ENCODE results near the gene PUM1. TPM values are rescaled to one million over a fixed set of nuclear protein-coding genes. Genes with fewer than 3 reads are reported as not detected.

Gene PUM1
- total RNA-seq, 1 donor from 2014 or later, result 68.1 TPM

- no peak for DNase-seq
Observed at GRCh38 chr1:30888975-30889374, 176.5 kb downstream of the PUM1 start.

DNA sequence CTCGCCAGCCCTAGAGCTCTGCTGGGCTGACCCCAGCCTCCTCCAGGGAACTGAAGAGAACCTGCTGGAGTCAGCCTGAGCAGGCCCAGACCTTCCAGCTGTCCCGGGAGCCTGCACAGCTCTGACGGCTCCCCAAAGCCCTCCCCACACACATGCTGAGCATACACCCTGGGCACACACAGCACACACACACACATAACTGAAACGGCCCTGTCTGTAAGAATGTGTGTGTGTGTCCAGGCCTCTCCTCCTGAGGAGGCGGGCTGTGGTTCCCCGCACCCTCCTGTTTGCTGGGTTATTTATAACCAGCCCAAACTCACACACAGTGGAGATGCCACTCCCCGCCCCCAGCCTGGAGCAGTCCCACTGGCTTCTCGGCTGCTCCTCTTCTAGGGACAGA lies 177.1 kb downstream of the PUM1 start:
- DNase-seq, result no peak

DNA sequence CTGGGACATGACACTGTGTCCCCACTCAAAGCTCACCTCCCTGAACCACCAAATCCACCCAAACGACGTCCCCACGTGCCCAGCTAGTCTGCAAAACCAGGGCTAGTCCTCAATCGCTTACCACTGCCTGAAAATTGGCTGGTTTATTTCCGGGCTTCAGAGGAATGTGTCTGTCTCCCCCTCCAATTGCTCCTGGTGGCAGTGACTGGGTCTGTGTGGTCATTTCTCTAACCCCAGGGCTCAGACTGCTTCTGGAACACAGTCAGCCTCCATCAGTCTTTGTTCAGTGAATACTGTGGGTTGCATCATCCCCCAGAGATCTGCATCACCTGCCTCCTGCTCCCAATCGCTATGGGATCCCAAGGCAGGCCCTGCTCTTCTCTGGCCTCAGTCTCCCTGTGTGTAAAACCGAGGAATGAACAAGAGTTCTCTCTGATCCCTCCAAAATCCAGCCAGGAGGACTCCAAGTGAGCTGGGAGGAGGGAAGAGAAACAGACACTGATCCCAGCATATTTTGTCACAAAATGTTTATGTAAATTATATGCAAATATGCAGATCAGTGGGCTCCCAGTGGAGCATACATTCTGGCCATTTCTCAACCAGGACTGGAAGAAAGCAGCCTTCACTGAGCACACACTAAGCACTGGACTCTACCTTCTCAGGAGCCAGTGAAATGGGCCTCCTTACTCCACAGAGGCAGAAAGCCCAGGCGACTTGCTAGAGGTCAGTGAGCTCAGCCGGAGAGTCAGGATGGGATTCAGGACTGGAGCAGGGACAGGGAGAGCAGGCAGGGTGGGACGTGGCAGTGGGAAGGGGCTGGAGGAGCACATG lies 177.8 kb downstream of the PUM1 start:
- no peak for DNase-seq

GRCh38 chr1:30886710-30887428 lies 178.6 kb downstream of the PUM1 start:
- DNase-seq, result no peak

DNA sequence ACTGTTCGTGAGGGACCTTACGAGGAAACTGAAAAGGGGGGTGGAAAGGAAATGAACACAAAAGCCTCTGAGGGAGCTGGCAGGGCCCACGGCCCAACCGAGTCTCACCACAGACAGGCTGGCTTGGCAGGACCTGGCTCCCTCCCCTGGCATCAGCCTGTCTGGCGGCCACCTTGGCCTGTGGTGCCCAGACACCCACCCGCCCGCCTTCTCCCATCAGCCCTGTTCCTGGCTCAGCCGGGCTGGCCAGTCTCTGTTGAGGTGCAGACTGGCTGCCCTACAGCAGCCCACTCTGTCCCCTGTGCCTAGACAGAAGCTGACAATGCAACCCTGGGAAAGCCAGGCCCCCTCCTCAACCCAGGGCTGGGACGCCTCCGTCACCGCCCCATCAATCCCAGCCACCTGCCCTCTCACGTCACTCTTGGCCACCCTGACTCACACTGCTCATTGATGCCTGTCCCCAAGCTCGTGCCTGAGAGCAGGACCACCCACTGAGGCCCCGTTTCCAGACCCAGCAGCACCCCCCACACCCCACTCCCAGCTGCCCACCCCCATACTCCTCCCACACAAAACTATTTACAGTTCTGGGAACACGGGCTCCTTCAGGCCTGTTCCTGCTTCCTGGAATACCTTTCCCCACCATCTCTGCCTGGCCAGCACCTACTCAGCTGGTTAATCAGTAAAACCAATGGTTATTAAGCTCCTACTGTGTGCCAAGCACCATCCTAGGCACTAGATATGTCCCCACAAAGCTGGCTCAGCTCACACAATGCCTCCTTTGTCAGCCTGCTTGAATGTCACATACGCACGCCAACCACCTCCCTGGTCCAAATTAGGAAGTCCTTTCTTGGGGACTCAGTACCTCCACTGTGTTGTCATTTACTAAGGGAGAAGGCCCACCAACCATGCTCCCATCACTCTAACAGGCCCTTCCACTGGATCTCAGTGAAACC lies 179.7 kb downstream of the PUM1 start:
- no peak for DNase-seq

DNA sequence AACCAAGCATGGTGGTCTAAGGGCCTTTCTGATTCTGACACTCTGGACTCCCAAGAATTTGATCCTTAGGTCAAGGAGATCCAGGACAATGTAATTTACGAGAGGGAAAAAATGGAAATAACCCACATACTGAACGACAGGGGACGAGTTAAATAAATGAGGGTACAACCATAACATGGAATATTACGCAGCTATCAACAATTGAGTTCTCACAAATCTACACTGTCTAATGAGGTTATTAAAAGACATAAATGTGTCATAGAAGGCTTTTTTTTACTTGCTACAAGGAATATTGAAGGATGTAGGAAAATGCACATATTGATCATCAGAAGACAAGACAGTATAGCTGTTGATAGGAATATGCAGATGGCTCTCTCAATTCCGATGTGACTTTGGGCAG lies 180.8 kb downstream of the PUM1 start:
- no peak for DNase-seq

- no peak for DNase-seq
Observed at GRCh38 chr1:30883389-30884172, 181.9 kb downstream of the PUM1 start.

- no peak for DNase-seq
Observed at GRCh38 chr1:30882678-30883388, 182.7 kb downstream of the PUM1 start.

Other genes with a start within 250 kb of the PUM1 start
- gene SDC3, start 157.0 kb downstream of the PUM1 start, total RNA-seq, result 22.0 and 55.3 TPM in 2 replicates
- gene NKAIN1, start 174.2 kb upstream of the PUM1 start, total RNA-seq, result 0.70 TPM in 1 of 2 replicates, not detected in the other
- 116 and 131 TPM in 2 replicates for gene SNRNP40, start 231.1 kb upstream of the PUM1 start, total RNA-seq
- 34.3 and 36.9 TPM in 2 replicates for gene ZCCHC17, start 231.3 kb upstream of the PUM1 start, total RNA-seq

Data from dermis blood vessel endothelial cell (primary cell).